ENCODE measurements around the gene FAM78B.

Gene FAM78B

DNA sequence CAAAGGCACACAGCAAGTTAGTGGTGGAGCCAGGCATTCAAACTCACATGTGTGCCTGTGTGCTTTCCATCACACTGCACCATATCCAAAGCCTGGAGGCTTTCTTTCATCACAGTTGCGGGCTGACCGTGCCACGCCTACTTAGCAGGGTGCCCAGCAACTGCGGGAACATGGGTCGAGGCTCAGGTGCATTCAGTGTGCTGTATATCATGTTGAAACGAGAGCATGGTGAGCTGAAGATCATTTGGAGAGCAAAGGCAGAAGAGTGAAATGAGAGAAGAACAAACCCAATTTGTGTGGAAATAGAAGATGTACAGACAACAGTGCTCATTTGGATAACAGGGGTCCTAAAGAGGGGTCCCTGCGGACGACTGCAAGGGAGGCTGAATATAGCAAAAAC lies 46.5 kb downstream of the FAM78B start:
- no peak for DNase-seq (ENCODE audit: low read depth)

GRCh38 chr1:166119471-166119965 lies 47.3 kb downstream of the FAM78B start:
- no peak for DNase-seq (ENCODE audit: low read depth)

DNA sequence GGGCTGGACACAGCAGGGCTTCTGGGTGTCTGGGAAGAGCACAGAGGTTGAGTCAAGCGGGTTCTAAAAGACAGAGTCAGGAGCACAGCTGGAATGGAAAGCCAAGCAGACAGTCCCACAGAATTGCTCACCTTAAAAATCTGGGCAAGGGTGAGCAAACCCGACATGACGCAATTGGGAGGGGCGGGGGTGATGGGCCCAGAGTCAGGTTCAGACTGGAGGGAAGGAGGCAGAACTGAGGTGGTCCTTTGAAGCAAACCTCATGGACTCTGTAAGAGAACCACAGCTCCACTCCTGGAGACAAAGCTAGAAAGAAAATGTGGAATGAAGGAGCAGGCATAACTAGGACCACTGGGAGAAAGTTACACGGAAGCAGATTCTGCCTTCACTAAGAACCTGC lies 49.0 kb downstream of the FAM78B start:
- no peak for DNase-seq (ENCODE audit: low read depth)

DNA sequence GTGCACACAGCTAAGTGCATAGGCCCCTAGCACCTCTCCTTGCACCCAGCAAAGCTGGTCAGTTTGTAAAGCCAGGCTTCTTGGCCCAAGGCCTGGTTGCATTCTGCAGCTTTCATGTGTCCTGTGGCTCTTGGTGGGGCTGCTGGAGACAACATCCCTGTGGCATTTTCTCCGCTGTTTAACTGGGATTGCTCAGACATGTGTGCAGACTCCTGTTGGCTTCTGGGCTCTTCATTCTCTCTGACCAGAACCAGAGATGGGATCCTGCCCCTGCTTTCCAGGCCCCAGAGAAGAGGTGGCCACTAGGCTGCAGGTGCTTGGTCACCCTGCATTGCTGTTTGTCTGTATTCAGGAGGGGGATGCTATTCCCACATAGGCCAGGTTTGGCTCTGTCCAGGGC lies 50.8 kb downstream of the FAM78B start:
- no peak for DNase-seq (ENCODE audit: low read depth)

- no peak for DNase-seq (ENCODE audit: low read depth)
Observed at GRCh38 chr1:166114419-166114818, 52.4 kb downstream of the FAM78B start.

GRCh38 chr1:166113630-166114029 lies 53.2 kb downstream of the FAM78B start:
- DNase-seq (ENCODE audit: low read depth): no peak

DNA sequence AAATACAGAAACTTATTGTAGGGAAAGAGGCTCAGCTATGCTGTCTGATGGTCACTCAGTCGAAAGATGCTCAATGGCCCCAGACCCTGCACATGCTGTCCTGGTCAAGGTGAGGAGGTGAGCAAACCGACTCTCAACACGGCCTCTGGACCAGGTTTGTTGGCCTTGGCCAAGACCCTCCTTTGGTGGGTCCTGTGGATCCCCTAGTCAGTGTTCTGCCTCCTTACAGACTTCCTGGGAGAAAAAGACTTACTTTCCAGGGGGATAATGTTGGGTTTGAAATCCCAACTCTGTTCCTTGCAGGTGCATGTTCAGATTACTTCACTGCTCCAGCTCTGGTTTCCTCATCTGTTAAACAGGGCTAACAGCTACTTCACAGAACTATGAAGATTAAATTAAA lies 53.8 kb downstream of the FAM78B start:
- DNase-seq (ENCODE audit: low read depth): no peak

- no peak for DNase-seq (ENCODE audit: low read depth)
Observed at GRCh38 chr1:166112425-166112824, 54.4 kb downstream of the FAM78B start.

GRCh38 chr1:166111430-166111829 lies 55.4 kb downstream of the FAM78B start:
- DNase-seq (ENCODE audit: low read depth): no peak

DNA sequence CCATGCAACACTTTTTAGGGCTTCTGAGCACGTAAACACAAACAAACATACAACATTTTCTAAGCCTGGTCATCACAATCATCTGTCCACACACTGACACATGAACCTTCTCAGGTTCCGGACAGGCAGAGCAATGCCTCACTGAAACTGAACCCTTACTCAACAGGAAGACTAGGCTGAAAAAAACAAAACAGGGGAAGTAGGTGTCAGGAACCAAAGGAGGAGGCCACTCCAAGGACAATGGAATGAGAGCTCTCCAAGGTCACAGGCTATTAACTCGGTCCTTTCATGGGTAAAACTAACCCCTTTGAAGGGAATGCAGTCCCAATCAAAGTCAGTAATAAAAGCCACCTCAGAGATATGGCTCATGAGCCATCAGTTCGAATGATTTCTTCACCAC lies 76.6 kb downstream of the FAM78B start:
- no peak for DNase-seq (ENCODE audit: low read depth)

- DNase-seq (ENCODE audit: low read depth): no peak
Observed at GRCh38 chr1:166089804-166090203, 77.0 kb downstream of the FAM78B start.

DNA sequence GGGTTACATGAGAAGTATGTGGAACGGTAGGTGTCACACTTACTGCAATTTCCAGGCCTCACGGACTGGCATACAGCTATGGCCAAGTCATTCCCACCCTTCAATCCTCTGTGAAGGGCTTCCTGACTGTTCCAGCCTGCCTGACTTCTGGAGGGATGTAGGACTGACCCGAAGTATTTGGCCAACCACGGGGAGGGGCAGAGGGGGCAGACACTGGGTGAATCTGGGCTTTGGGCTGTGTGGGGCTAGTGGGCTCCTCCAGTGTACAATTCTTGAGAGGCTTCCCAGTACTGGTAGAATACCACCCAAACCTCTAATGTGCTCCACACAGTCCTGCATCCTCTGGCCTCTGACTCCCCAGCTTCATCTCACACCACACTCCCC lies 78.2 kb downstream of the FAM78B start:
- DNase-seq (ENCODE audit: low read depth): no peak

DNA sequence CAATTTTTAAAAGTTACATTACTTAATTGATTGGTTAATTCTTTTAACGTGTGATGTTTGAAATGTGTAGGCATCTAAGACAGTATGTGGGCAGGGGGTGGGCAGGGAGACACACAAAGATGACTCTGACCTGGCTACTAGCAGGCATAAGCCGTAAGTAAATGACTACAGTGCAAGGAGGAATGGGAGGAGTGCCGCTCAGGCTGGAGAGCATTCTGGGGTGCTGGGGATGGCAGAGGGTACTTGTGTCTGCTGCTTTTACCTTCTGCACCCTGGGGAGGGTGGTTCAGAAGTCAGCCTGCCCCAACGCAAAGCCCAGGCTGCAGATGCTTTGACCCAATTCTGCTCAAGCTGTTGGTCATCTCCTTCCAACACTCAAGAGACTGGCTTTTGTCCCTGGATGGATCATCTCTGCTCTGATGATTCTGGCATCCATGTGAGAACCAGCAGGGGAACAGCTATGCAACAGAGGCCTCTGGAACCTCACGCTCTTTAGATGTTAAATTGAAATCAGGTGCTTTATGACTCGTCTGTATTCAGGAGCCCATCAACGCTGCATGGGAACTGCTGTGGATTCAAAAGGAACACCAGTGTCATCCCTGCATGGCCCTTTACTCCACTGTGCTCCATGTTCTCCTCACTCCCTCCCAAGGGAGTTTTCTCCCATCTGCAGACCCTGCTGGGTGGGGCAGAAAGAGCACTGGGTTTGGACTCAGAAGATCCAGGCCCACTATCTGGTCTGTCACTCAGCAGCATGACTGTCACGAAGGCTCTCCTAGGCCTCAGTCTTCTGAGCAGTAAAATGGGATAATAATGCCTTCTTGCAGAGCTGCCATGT lies 78.8 kb downstream of the FAM78B start:
- DNase-seq (ENCODE audit: low read depth): no peak

DNA sequence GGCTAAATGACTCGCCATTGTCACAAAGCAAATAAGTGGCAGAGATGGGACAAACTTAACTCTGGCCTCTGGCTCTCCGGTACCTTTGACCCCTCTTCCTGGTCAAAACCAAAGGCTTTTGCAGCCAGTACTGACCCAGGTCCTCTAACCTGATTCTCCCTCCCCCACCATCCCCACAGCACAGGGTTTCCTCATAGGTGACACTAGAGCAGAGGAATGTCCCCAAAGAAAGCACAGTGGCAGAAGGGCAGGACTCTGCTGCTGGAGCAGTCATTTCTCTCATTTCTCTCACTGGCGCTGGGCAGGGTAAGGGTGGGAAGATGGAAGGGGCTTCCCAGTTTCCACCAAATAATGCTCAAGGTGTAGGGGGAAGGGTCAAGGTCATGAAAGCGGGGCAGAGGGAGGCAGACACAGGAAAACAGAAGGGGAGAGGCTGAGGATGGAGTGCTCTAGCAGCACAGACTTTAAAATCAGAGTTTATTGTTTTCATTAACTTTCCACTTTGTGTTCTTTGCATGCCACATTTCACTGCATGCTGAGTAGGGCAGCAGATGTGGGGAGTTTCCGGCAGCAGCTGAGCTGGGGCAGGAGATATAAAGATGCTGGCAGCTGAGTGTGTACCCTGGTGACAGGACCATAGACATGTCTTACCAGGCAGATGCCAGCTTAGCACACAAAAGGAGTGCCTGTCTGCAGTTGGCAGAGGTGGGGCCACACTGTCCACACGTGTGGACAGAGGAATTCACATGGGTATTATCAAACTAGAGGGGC lies 80.5 kb downstream of the FAM78B start:
- DNase-seq (ENCODE audit: low read depth): no peak

GRCh38 chr1:166084613-166085012 lies 82.2 kb downstream of the FAM78B start:
- no peak for DNase-seq (ENCODE audit: low read depth)

GRCh38 chr1:166083887-166084286 lies 82.9 kb downstream of the FAM78B start:
- no peak for DNase-seq (ENCODE audit: low read depth)

DNA sequence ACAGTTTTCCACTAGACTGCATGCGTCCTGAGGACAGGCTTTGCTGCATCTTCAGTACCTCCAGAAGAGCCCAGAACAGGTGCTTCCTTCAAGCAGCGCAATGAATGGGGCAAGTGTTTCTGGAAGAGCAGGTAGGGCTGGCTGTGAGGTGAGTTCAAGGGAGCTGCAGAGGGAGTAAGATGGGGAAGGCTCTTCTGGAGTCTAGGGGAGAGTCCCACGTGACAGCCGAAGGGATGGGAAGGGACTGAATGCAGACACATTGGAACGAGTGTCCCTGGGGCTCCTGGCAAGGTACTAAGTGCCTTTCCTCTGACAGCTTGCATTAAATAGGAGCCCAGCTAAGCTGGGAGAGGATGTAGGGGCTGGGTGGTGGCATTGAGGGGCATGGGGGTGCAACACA lies 84.2 kb downstream of the FAM78B start:
- DNase-seq (ENCODE audit: low read depth): no peak

DNA sequence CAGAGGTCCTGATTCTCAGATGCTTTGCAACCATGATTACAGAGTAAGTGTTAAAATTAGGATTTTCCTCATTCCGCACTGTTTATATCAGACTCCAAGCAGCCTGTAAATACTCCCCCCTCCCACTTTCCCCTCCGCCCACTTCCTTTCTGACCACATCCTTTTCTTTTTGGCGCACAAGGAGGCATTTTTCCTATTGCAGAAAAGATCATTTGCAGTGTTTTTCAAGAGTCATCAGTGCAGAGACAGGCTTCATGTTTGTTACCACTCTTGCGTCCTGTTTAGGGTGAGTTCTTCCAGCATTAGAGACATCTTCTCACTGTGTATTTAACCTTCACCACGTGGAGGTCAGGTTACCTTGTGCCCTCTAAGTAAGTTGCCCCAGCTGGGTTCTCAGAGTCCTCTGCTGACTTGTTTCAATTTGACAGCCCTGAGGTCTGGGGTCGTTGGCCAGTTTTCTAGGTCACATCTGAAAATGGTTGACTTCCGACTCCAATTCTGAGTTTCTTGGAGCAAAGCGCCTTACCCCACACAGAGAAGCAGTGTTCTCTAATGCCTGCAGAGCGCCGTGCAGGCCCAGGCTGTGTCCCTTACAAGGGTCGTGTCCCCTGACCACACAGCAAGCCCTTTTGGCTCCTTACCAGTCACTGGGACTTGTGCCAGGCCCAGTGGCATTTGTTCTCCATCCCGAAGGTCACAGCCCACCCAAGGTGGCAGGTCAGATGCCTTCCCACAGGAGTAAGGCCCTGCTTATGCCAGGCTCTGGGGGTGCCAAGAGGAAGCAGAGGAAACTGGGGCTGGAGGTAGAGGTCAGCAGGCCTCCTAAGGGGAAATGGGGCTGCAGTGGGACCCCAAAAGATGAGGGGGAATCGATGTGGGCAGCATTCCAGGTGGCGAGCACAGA lies 85.6 kb downstream of the FAM78B start:
- no peak for DNase-seq (ENCODE audit: low read depth)

- DNase-seq (ENCODE audit: low read depth): no peak
Observed at GRCh38 chr1:166080277-166080966, 86.4 kb downstream of the FAM78B start.

DNA sequence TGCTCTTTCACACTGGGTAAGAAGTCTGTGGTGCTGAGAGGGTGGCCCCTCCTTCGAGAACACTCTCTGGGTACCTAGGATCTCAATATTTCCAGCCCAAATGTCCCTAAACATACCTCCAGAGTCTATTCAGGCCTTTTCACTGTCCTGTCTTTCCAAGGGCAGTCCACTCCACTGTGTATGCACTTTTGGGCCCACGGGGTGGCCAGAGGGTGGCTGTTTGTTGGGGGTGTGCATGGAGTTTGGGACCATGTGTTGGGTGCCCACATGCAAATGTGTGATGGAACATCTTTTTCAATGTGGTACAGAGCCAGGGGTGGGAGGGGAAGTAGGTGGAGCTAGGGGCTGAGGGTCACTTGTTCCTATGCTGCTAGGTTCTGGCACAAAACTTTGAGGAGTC lies 87.5 kb downstream of the FAM78B start:
- no peak for DNase-seq (ENCODE audit: low read depth)

DNA sequence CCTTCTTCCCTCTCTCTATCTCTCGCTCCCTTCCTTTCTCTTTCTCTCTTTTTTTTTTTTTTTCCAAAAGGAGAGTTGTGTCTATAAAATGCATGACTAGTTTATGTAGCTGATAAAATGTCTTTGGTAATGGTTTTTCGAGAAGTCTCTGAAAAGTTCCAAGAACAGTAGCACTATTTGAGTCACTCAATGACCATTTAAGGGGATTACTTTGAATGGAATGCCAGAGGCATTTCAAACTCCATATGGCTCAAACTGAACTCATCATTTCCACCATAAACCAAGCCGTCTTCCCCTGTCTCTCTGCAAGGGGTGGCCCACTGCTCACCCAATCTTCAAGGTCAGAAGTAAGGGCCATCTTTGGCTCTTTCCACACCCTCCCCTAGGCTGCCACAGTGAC lies 93.3 kb downstream of the FAM78B start:
- DNase-seq (ENCODE audit: low read depth): no peak

GRCh38 chr1:166069390-166069789 lies 97.4 kb downstream of the FAM78B start:
- DNase-seq (ENCODE audit: low read depth): no peak

Data from amniotic epithelial cell (primary cell).